GM12892 (cell line): ENCODE data around the gene BDH1.

Source experiments
- POLR2A ChIP-seq: IDR thresholded peaks from 2 replicates; pipeline ENCODE4 v1.6.1; 2011; ENCODE audit warnings: low read depth, low read length, control low read depth
- POLR2AphosphoS5 ChIP-seq: IDR thresholded peaks from 2 replicates; pipeline ENCODE4 v1.6.1; 2011; ENCODE audit warnings: low read depth, low read length, control low read depth
- TAF1 ChIP-seq: IDR thresholded peaks from 2 replicates; pipeline ENCODE4 v1.6.1; 2011; ENCODE audit warnings: low read depth, mild to moderate bottlenecking, control low read depth, low read length, borderline replicate concordance

GRCh38 chr3:197549261-197549885 lies 6.4 kb downstream of the BDH1 start:
- TF ChIP-seq POLR2A (no peak), TAF1 (no peak), POLR2AphosphoS5 (no peak)
